ENCODE data around the gene DSC3.
A peak's percentile ranks its signal among the peaks of the same experiment; 100 is the strongest.

Gene DSC3

DNA sequence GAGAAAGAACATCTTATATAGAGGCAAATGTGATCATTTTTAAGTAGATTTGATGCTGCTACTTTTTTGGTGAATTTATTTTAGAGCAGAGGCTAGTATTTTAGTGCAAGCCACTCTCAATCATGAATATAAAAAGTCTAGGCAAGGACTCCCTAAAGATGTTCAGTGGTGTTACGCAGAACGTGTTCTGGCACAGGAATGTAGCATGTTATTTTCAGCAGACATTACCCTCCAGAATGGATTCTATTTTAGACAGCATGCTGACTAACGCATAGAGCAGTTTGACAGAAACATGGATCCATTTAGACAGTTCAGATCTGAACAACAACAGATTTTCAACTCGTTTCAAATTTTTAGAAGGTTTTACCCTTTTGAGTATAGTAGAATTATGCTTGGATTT lies 54.1 kb downstream of the DSC3 start:
- TF ChIP-seq FOXM1 (IDR thresholded peaks at IDR 0.05; ENCODE audit: borderline replicate concordance, low read depth) = no peak
- no peak for TF ChIP-seq CREB1 (IDR thresholded peaks at IDR 0.05; ENCODE audit: low read depth)
- TF ChIP-seq CEBPB (IDR thresholded peaks at IDR 0.05) = no peak
- TF ChIP-seq, protein P1, sequence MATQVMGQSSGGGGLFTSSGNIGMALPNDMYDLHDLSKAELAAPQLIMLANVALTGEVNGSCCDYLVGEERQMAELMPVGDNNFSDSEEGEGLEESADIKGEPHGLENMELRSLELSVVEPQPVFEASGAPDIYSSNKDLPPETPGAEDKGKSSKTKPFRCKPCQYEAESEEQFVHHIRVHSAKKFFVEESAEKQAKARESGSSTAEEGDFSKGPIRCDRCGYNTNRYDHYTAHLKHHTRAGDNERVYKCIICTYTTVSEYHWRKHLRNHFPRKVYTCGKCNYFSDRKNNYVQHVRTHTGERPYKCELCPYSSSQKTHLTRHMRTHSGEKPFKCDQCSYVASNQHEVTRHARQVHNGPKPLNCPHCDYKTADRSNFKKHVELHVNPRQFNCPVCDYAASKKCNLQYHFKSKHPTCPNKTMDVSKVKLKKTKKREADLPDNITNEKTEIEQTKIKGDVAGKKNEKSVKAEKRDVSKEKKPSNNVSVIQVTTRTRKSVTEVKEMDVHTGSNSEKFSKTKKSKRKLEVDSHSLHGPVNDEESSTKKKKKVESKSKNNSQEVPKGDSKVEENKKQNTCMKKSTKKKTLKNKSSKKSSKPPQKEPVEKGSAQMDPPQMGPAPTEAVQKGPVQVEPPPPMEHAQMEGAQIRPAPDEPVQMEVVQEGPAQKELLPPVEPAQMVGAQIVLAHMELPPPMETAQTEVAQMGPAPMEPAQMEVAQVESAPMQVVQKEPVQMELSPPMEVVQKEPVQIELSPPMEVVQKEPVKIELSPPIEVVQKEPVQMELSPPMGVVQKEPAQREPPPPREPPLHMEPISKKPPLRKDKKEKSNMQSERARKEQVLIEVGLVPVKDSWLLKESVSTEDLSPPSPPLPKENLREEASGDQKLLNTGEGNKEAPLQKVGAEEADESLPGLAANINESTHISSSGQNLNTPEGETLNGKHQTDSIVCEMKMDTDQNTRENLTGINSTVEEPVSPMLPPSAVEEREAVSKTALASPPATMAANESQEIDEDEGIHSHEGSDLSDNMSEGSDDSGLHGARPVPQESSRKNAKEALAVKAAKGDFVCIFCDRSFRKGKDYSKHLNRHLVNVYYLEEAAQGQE (IDR thresholded peaks at IDR 0.05; ENCODE audit: low read depth) = no peak
- TF ChIP-seq, protein P2, sequence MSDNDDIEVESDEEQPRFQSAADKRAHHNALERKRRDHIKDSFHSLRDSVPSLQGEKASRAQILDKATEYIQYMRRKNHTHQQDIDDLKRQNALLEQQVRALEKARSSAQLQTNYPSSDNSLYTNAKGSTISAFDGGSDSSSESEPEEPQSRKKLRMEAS (IDR thresholded peaks at IDR 0.05) = no peak

DNA sequence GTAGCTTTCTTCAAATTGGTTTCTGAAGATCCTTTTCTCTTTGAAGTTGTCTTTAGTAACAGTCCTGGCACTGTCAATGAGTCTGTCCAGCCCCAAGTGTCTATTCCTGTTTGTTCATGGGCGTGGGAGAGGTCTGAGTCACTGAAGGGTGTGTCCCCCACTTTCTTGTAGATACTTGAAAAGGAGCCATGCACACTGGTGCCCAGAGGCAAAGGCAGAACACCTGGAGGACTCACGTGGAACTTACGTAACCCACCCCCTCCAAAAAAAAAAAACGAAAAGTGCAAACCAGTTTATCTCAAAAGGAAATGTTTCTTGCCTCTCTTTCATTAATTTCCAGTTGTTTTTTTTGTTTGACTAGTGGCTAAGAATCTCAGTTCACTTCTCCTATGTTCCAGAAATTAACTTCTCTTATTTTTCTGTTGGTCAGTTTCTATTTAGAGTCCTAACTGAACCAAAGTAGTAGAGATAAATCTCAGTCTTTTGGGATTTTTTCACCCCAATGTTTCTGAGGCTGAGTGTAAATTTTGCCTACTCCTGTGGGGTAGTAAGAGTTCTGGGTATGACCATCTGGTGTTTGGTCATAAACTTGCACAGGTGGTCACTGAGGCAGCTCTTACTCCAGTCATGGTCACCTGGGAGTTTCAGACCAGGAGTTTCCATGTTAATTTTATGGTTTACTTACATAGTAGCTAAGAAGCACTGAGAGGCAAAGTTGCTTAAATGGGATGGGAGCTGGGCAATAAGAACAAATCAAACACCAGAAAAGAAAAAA lies 54.9 kb downstream of the DSC3 start:
- no peak for TF ChIP-seq TAF1 (IDR thresholded peaks at IDR 0.05; ENCODE audit: low read depth)
- TF ChIP-seq, protein P2 (IDR thresholded peaks at IDR 0.05) = no peak
- no peak for TF ChIP-seq CEBPB (IDR thresholded peaks at IDR 0.05)
- TF ChIP-seq, protein P3, sequence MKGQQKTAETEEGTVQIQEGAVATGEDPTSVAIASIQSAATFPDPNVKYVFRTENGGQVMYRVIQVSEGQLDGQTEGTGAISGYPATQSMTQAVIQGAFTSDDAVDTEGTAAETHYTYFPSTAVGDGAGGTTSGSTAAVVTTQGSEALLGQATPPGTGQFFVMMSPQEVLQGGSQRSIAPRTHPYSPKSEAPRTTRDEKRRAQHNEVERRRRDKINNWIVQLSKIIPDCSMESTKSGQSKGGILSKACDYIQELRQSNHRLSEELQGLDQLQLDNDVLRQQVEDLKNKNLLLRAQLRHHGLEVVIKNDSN (IDR thresholded peaks at IDR 0.05) = no peak
- TF ChIP-seq FOXM1 (IDR thresholded peaks at IDR 0.05; ENCODE audit: borderline replicate concordance, low read depth) = no peak
- TF ChIP-seq EP300 (IDR thresholded peaks at IDR 0.05; ENCODE audit: borderline replicate concordance) = no peak
- TF ChIP-seq EGR1 (IDR thresholded peaks at IDR 0.05) = no peak
- no peak for TF ChIP-seq RAD21 (IDR thresholded peaks at IDR 0.05; ENCODE audit: low read depth)
- no peak for TF ChIP-seq CREB1 (IDR thresholded peaks at IDR 0.05; ENCODE audit: low read depth)
- no peak for TF ChIP-seq TEAD4 (IDR thresholded peaks at IDR 0.05)
- no peak for TF ChIP-seq YY1 (IDR thresholded peaks at IDR 0.05; ENCODE audit: low read depth)
- TF ChIP-seq NFIC (IDR thresholded peaks at IDR 0.05) = no peak
- TF ChIP-seq, protein P1 (IDR thresholded peaks at IDR 0.05; ENCODE audit: low read depth) = no peak

DNA sequence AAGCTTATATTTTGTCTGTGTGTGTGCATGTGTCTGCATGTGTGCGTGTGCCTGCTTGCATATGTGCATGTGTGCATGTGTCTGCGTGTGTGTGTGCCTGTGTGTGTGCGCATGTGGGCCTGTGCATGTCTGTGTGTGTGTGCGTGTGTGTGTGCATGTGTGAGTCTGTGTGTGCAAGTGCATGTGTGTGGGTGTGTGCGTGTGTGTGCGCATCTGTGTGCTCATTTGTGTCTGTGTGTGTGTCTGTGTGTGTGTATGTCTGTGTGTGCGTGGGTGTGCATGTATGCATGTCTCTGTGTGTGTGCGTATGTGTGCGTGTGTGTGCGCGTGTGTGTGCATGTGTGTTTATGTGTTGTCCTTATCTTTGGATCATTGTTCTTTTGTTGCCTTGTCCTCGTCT lies 56.8 kb downstream of the DSC3 start:
- TF ChIP-seq CEBPB (IDR thresholded peaks at IDR 0.05) (no peak), EP300 (IDR thresholded peaks at IDR 0.05; ENCODE audit: borderline replicate concordance) (no peak), TCF12 (IDR thresholded peaks at IDR 0.05; ENCODE audit: low read depth) (no peak), CREB1 (IDR thresholded peaks at IDR 0.05; ENCODE audit: low read depth) (no peak), TEAD4 (IDR thresholded peaks at IDR 0.05) (no peak)
- TF ChIP-seq, protein P3 (IDR thresholded peaks at IDR 0.05) = no peak

DNA sequence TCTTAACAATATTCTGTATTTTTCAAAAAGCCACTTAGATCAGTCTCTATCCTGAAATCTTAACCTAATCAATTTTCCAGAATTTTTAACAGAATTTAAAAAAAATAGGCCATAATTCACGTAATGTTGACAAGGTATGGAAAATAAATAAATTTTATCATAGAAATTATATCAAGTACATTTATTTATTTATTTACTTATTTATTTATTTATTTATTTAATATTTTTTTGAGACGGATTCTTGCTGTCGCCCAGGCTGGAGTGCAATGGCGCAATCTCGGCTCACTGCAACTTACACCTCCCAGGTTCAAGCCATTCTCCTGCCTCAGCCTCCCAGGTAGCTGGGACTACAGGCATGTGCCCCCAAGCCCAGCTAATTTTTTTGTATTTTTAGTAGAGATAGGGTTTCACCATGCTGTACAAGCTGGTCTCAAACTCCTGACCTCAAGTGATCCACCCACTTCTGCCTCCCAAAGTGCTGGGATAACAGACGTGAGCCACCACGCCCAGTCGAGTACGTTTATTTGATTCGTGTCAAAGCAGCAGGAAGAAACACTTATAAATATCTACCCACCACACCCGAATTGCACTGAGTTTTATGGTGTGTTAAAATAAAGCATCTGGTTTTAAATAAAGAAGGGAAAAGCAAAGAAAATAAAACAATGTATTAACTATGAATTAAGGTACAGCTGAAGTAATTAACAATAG lies 60.1 kb downstream of the DSC3 start:
- TF ChIP-seq EGR1 (IDR thresholded peaks at IDR 0.05) = no peak
- TF ChIP-seq, protein P2 (IDR thresholded peaks at IDR 0.05) = no peak

DNA sequence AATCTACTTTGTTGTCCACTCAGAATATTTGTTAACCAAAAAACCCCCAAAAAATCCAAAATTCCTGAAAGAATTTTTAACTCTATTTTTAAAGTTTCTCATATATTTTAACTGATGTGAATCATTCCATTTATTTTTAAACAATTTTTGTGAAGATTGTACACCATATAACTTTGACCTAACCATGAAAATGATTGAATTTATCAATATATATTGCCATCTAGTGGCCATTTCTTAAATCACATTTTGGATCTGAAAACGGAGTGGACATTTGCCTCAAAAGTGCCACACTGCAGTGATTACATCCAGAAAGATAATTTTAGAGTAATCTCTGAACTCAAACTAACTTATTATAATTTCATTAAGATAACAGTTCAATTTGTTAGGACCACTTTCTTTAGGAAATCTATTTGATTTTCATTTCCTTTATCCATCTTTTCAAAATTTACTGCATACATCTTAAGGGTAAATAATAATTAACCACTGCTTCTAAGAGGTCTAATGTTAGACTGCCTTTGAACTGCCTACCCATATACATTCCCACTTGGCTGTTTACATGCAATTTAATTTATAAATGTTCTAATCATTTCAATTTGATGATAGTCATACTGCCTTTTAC lies 71.1 kb downstream of the DSC3 start:
- TF ChIP-seq TCF12 (IDR thresholded peaks at IDR 0.05; ENCODE audit: low read depth) (no peak), RAD21 (IDR thresholded peaks at IDR 0.05; ENCODE audit: low read depth) (peak; percentile 38)

DNA sequence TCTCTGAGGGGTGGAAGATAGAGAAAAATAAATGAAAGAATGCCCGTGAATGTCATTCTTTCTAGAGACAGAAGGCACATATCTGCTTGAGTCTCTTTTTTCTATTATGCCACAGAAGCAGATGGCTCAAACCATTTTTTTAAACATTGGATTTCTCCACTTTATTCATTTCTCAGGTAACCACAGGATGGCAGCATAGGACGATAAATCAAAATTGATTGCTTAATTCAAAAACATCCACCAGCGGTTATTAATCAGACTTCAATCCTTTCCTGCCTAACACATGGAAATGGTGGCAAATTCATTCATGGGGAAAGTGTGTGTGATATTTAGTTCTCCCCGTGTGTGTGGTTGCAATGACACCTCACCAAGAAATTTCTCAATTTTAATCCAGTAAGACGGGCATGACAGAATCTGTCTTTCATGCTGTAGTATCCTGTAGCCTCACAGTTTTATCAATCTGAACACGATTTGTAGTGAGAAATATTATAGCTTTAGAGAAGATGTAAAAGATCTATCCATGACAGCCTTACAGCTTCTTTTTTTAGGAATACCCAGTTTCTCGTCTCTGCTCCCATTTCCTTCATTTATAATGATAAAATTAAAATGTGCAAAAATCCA lies 72.2 kb downstream of the DSC3 start:
- TF ChIP-seq CREB1 (IDR thresholded peaks at IDR 0.05; ENCODE audit: low read depth) (no peak), TCF12 (IDR thresholded peaks at IDR 0.05; ENCODE audit: low read depth) (no peak), RAD21 (IDR thresholded peaks at IDR 0.05; ENCODE audit: low read depth) (peak; percentile 66), EP300 (IDR thresholded peaks at IDR 0.05; ENCODE audit: borderline replicate concordance) (no peak), CEBPB (IDR thresholded peaks at IDR 0.05) (peak; percentile 90)
